GM18907 (cell line): ENCODE data around the gene LPAR5.

Experiments
- ATAC-seq: cut with Tn5 transposase; IDR thresholded peaks from one replicate; pipeline ENCODE4 v1.9.1; 2021; ENCODE audit warnings: mild to moderate bottlenecking, moderate library complexity; ENCODE audit not compliant: unreplicated experiment

Gene LPAR5

DNA sequence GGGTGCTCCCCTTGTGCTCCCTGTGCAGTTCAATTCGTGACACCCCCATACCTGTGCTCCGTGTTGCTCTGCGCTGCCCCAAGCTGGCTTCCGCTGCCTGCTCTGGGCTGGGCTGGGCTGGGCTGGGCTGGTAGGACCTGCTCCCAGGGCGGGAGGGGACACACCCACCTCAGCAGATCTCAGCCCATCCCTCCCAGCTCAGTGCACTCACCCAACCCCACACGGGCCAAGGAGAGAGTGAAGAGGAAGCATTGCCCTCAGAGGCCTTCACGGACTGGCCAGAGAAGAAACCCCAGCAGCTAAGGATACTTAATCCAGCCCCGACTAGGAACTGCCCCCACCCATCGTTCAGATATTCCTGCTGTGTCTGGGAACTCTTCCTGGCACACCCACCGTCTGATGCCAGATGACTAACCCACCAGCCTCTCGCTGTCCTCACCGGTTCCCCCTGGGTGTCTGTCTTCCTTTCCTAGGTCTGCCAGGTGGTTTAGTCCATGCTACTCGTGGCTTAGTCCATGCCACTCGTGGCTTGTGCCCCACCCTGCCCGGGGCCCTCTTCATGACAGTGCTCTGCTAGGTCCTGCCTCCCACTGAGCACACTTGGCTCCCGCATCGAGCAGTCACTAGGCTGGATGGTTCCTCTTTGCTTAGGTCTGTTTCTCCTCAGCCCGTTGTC, at the start of gene LPAR5:
LPAR5 (minus strand) TSS at position 104 of the 676 bp plus-strand sequence. CDS start 14,711 bp downstream, outside the sequence.
- ATAC-seq: peak; percentile 45

DNA sequence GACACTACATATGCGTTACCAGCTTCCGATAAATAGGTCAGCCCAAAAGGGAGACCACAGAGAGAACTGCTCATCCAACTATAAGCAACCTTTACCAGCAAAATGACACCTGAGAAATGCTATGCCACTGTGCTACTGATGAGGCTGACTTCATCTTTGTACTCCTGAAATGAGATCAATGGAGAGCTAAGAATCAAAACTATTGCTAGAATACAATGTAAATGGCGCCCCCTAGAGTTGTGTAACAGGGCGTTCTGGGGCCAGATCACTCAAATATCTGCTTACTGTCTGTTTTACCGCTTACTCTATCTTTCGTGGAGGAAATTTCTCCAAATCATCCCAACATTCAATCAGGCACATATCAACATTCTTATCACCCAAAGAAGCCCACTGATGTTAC, 48.9 kb upstream of the LPAR5 start:
- ATAC-seq: no peak

DNA sequence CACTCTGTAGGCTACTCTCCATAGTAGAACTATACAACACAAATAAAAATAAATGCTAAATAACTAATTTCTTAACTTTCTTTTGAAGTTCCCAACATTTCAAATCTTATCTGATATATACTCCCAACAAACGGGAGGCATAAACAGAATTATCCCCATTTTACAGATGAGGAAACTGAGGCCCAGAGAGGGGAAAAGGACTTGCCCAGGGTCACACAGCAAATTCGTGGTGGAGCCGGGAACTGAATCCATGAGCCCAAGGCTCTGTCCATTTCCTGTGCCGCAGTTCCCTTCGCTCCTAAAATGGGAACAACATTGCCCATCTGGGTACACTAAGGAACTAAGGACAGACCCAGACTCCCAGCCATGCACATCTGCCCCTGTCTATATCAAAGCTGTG, 41.2 kb upstream of the LPAR5 start:
- no peak for ATAC-seq

DNA sequence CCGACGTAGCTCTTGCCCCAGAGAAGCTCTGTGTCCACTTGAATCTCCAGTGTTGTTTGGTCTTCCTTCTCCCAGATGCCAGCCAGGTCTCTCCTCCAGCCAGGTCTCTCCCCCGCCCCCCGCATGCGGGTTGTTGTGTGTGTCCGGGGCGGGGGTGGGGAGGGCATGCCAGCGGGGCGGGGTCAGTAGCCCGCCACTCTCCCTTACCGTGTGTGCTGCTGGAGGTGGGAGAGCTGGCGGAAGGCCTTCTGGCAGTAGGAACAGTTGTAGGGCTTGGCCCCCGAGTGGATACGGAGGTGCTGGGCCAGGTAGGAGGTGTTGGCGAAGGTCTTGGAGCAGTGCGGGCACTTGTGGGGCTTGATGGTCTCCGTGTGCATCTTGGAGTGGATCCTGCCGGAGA, 36.4 kb upstream of the LPAR5 start:
- no peak for ATAC-seq

DNA sequence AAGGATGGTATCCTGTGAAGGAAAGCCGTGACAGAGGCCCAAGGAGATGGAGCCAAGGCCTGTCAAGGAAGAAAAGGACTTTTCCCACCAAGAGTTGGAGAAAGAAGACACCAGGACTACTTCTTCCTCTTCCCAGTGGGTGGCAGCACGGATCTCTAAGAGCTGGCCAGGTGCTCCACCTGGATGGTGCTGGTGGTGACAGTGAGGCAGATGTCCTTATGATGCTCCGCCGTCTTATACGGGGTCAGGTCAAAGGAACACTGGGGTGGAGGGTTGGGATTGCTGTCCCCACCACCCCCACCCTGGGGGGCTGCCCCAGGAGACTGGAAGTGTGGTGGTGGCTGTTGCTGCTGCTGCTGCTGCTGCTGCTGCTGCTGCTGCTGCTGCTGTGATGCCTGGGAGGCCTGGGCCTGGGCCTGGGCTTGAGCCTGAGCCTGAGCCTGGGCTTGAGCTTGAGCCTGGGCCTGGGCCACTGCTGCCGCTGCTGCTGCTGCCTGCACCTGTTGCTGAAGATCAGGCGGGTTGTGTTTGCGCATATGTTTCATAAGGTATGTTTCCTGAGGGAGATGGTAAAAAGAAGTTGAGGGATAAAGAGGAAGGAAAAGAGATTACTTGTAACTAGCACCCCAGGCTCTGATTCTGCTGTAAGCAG, 31.9 kb upstream of the LPAR5 start:
- no peak for ATAC-seq

DNA sequence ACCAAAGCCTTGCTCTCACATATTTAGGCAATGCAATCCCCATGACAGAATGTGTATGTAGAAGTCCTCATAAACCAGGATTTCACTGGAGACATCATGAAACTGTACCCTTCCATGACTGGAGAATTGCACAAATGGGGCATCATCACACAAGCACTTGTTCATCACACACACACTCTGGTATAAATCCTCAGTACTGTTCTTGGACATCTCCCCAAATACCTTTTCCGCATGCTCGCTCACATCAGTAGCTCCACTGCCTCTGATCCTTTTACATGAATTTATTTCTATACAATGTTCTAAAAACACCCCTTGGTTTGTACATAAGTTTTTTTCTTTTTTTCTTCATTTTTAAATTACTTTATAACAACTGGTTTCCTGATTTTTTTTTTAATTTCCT, 30.5 kb upstream of the LPAR5 start:
- no peak for ATAC-seq

DNA sequence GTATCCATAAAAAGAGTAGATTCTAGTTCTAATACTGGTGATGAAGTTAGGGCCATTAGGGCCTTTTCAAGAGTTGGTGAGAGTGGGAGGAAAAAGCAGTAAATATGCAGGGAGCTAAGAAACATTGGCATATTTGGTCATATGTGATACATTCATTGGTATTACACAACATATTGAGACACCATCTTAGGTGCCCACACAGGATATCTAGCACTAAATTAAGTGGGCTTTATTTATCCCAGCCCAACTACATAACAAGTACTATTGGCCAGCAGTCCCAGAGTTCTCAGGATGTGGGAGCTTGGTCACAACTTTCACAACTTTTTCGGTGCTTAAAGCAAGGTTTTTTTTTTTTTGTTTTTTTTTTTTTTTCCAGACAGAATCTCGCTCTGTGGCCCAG, 29.1 kb upstream of the LPAR5 start:
- no peak for ATAC-seq

DNA sequence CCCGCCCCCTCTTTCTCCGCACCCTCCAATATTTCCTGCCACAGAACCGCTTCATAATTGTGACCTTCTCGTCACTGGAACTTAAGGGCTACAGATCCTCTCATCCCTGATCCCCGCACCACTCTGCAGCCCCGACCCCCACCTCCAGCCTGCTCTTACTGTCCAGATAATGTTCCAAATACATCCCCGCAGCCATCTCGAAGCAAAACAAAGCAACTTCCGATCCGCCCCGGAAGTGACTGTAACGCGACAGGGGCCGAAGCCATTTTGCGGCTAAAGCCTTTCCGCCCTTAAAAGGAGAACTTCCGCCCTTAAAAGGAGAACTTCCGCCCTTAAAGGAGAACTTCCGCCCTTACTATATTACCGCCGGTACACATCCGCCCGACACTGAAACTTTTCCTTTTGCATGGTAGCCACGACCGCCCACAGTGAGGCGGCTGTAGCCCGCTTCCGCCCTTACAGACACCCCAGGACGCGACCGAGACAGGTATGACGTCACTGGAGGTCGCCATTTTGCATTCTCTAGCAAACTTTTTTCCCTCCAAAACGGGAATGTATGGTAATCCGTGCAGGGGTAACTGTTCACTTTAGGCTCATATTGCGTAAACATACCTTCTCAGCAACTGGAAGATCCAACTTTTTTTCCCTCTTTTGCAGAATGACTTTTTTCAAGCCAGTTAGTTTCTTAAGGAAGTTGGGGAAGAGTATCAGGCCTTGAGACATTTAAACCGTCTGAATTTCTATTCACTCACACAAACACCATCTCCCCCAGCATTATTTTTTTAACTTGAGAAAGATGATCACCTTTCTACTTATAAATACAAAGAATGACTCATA, 27.4 kb upstream of the LPAR5 start, which contains the start of gene ING4:
ING4 (minus strand) TSS at position 214 of the 837 bp plus-strand sequence; CDS start at position 196, 18 bp downstream.
- ATAC-seq: peak; percentile 94

DNA sequence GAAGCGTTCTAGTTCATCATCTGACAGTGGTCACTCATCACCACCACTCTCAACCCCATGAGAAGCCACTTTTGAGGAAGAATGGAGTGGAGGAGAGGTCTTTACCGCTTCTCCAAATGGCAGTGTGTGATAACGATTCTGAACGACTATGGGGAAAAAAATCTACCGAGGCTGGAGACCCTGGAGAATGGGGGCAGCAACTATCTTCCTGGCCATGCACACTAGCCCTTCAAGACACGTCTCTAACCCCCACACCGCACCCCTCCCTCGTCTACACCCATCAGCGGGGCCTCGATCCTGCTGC, 26.8 kb upstream of the LPAR5 start:
- ATAC-seq: no peak

DNA sequence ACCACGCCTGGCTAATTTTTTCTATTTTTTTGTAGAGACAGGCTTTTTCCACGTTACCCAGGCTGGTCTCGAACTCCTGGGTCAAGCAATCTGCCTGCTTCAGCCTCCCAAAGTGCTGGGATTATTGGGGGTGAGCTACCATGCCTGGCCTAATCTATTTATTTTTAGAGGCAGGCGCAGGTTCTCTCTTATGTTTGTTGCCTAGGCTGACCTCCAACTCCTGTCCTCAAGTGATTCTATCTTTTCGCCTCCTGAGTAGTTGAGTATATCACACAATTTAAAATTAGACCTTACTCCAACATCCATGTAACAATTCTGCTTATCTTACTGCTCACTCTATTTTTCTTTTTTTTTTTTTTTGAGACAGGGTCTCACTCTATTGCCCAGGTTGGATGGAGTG, 18.2 kb upstream of the LPAR5 start:
- no peak for ATAC-seq

DNA sequence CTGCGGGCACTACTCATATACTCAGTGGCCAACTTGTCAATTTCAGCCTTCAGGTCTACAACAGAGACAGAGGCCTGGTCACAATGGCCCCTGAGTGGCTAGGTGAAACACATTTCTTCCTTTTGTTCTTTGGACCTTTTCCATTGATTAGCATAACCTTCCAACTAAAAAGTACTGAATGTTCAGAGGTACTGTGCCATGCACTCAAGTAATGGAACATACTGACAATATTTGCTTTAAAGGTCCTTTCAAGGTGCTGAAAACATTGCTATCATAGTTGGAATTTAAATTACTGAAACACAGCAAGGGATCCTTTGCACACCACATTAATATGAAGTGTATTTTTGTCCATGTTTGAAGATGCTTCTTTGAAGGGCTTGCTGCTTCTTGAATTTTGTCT, 17.6 kb upstream of the LPAR5 start:
- no peak for ATAC-seq

DNA sequence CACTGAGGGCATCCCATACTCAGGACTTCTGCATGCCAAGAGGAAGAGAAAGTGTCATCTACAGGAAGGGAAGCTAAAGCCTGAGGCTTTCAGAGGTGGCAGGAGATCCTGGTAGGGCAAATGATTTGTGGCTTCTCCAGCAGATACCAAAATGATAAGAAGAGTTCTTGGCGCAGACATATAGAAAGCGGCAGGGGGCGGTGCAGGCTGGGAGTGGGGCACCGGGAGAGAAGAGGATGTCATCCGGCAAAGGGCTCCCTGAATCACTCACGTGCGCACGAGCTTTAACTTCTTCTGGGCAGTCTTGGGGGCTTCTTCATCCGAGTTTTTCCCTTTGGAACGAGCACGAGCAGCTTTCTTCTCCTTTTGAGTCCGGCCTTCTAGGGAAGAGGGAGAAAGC, 16.6 kb upstream of the LPAR5 start:
- no peak for ATAC-seq

DNA sequence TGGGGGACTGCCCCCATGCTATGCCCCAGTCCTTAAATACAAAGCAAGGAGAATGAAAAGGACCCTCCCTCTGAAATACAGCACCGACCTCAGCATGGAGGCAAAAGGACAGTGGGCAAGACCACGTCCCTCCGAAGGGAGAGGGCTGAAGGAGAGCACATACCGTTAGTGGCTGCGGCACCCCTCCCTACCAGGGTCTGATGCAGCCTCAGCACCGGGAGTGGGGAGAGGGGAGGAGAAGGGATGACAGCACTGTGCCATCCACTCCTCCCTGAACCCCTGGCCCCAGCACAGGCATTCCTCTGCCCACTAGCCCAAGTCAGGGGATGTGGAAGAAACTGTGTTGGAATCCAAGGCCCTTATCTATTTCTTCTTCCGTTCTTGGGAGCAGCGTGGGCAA, 15.1 kb upstream of the LPAR5 start:
- no peak for ATAC-seq

DNA sequence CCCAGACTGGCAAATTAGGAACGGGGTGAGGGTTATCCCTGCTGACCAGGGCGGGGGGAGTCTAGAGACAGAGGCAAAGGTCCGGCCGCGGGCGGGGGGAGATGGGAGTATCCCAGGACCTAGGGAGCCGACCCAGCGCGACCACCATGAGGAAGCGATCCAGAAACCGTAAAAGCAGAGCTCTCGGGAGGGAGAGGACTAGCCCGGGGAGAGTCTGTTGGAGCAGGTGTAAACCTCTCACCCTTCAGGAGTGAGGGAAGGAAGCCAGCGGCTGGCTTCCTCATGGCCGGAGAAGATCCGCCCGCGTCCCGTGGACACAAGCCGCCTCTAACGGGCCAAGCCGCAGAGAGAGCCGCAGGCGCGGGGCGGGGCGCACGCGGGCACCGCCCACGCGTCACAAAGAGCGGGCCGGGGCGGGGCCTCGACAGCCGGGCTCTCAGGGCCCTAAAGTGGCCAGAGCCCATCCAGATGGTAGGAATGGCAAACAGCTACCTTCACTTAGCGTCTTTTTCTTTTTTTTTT, 11.4 kb upstream of the LPAR5 start, which contains the start of gene ACRBP:
ACRBP (minus strand) TSS at position 350 of the 522 bp plus-strand sequence; CDS start at position 284, 66 bp downstream.
- ATAC-seq: no peak

DNA sequence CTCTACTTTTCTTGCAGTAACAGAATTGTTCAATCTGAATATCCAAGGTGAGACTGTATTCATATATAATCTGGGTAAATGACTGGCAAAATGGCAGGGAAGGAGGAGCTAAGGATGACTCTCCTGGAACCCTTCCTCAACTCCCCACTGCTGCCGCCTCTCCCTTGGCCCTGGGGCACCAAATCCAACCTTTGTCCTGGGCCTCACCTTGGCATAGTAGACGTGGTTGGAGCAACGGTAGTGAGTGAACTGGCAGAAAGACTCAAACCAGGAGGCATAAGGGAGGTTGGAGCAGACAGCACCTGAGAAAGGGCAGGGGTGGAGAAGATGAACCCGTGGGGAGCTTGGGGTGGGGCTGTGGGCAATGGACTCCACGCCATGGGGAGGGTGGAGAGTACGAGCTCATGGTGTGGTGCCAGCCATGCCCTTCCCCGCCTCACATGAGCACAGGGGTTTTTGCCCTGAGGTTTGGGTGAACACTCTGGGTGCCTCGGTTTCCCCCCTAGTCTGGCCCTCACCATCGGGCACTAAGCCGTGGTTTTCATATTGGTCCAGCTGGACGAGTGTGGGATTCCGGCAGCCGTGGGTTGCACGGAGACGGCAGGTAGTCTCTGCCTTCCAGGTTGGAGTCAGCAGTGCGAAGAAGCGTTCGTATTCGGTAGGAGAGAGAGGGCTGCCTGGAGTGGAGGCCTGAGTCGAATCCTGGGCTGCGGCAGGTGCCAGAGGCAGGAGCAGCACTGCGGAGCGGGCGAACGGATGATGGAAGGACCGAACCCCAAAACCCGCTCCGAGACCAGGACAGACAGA, 10.7 kb upstream of the LPAR5 start:
- ATAC-seq: no peak

DNA sequence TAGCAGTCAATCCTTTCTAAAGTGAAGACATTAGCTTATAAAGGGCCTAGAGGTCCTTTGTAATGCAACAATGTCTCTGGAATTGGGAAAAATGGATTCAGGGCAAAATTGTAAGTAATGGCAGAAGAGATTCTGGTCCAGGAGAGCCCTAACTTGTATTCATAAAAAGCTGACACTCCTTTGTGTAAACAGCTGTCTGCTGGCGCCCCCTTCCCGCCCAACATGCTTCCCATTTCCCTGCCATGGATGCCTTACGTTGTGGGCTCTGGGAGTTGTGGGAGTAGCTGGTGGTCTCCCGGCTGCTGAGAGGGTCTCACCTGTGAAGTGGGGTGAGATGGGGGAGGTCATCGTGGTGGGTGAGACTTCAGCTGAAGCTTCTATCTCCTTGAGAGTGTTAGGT, 9.1 kb upstream of the LPAR5 start:
- ATAC-seq: no peak

DNA sequence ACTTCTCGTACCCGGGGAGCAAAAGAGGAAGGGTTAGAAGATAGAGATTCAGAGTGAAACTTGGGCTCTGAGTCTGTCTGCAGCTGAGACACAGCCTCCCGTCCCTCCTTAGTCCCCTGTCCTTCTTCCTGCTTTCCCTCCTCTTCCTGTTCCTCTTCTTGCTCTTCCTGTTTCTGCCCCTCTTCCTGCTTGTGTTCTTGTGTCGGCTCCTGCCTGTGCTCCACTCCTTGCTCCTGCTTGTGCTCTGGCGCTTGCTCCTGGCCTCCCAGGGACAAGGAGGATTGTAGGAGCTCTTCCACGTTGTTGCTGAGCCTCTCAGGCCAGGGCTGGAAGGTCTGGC, 8.5 kb upstream of the LPAR5 start:
- ATAC-seq: no peak

DNA sequence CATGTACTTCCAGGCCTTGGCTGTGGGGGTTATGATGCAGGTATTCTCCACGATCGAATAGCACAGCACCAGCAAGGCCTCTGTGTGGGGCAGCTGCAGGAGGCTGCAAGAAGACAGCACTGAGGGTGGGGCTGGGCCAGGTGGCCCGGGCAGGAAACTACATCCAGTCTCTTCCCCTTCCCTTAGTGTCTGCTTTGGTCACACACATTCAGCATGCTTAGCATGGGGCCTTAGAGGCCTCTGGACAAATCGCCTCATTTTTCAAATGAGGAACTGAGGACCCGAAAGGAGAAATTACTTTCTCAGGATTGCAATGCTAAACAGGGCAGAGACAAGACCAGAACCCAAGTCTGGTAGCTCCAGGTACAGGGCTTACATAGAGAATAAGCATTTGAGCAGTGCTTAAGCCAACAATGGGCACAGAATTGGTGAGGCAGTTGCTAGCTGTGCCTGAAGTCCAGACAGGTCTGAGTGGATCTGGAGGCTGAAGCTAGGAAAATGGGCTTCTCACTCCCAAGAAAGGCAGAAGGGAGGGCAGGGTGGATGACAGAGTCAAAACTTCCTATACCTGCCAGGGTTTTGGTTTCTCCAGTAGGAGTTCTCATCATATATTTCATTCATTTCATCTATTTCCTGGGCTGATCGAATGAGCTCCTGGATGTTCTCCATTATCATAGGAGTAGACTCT, 8.0 kb upstream of the LPAR5 start:
- ATAC-seq: no peak

DNA sequence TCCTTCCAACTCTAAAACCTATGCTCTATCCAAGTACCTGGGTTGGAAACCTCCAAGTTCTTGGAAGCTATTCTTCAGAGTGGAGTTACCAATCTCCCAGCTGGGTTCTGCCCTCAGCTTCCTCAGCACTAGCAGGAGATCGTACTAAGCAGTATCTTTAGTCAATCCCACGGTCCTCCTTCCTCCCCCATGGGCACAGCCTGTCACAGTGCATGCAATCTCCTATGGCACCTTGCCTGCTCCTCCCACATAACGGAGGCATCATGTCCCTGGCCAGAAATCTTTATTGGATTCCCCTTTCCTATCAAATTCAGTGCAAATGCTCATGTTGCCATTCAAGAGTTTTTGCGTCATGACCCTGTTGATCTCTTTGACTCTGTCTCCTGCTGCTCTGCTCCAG, 5.4 kb upstream of the LPAR5 start:
- ATAC-seq: no peak

DNA sequence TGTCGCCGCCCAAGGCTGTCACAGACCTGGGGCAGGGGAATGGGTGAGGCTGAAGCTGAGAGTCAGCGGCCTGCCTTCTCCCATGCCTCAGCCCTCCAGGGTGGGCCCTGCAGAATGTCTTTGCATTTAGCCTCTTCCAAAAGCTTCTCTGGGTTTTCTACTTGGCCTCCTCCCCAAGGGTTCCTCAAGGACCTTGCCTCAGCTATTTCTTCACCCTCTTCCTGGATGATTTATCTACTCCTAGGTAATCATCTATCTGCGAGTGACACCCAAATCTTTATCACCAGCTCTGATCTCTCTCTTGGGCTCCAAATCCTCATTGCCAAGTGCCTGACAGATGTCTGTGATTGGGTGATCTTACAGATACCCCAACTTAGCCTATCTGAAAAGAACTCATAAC, 4.7 kb upstream of the LPAR5 start:
- ATAC-seq: no peak
